T1000 (cell line): ENCODE data around the gene PPP1R26.

Experiments used
- DNase-seq: peaks from one replicate; lab custom pipeline; 2025; ENCODE audit warnings: mixed read lengths; lab: John Stamatoyannopoulos, UW

Gene PPP1R26

GRCh38 chr9:135489188-135489906 lies 9.8 kb downstream of the PPP1R26 start:
- DNase-seq: no peak

DNA sequence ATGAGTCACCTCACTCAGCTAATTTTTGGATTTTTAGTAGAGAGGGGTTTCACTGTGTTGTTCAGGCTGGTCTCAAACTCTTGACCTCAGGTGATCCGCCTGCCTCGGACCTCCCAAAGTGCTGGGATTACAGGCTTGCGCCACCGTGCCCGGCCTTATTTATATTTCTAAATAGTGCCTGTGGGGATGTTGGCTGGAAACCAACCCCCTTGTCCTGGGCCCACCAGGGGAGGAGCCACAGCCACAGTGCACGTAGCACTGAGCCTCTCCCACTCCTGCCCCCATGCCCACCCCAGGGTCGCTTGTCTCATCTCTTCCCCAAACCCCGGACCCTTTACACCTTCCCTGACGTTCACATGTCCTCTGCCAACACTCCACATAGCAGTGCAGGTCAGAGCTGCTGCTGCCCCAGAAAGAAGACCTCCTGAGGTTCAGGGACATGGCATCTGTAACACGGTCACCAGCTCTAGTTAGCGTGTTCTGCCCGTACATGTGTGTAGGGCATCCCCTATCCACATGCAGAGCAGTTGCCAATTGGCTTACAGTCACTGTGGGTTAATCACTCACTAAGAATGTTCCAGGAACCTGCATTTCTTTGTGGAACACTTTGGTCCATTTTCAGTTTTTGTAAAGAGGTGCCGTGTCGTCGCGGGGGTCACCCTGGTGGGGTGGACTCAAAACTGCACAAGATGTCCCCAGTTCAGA lies 10.7 kb downstream of the PPP1R26 start:
- DNase-seq: no peak

DNA sequence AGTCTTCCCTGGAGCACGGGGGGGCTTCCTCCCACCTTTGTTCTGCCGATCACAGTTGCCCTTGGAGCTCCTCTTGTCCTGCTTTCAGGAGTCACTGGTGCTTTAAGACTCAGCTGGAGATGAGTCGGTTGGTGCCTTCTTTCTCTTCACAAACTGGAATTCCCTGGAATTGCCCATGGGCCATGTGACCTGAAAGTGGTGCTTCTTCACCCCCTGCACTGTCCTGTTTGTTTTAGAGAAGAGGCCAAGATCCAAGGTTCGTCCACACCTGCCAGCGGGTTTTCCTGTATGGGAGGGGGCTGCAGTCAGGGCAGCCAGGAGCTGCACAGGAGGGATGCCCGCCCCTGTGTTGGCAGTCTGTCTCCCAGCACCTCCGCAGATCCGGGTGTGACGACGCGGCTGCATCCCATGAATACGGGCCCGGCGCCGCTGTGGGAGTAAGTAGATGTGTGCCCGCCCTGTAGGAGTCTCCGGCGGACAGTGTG lies 11.4 kb downstream of the PPP1R26 start:
- no peak for DNase-seq

GRCh38 chr9:135491764-135492163 lies 12.2 kb downstream of the PPP1R26 start:
- no peak for DNase-seq

GRCh38 chr9:135492886-135493669 lies 13.5 kb downstream of the PPP1R26 start:
- DNase-seq: no peak

- DNase-seq: no peak
Measured at GRCh38 chr9:135494791-135495559, 15.4 kb downstream of the PPP1R26 start.

- DNase-seq: no peak
Measured at GRCh38 chr9:135498381-135499126, 19.0 kb downstream of the PPP1R26 start.

DNA sequence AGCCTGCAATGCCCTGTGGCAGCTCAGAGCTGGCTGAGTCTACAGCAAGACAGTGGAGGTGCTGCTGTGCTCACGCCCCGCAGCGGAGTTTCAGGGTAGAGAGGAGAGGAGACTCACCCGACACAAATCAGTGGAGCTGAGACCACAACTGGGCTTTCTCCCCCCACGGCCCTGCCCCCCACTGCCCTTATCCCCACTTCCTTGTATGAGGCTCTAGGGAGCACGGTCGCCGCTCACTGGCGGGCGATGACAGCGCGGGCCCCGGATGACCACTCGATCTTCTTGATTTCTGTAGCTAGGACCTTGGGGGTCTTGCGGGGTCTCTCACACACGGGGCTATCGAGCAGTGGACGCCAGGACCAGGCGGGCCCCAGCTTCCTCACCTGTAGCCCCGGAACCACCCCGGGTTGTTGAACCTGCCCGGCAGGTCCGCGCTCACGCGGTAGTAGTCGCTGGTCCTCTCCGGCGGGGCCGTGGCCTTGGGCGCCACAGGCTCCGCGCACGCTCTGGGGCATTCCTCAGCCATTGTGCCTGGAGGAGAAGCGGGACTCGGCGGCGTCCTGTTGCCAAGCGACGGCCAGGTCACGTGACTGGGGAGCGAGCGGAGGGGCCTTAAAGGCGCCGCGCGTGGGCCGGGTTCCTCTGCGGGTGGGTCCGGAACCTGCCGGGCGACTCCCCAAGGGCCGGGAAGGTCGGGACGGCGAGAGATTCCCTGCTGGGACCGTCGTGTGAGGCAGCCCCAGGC lies 19.9 kb downstream of the PPP1R26 start:
- peak; percentile 79 for DNase-seq

DNA sequence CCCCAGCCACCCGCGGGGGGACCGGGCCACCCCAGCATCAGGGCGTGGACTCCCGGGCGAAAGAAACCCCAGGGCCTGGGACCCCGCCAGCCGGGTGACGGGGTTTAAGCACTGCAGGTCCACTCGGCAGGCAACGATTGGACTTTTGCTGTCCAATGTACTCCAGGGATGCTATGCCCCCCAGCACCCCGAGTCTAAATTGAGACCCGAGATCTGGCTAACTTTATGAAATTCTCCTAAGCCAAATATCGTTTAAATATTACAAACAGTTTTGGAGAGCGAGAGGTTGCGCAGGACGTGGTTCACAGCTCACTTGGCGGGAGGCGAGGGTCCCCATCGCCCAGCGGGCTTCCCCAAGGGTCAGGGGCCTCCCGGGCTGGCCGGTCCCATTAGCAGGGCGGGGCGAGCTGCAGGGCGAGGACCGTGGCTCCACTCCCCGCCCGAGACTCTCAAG lies 20.5 kb downstream of the PPP1R26 start:
- peak; percentile 72 for DNase-seq

- DNase-seq: peak; percentile 52
Measured at GRCh38 chr9:135500525-135501260, 21.1 kb downstream of the PPP1R26 start, which contains the start of gene MRPS2. TSS of gene MRPS2 (plus strand) at chr9:135500682. CDS start at chr9:135500711, 29 bp downstream.

GRCh38 chr9:135501261-135502167 lies 21.9 kb downstream of the PPP1R26 start:
- DNase-seq: no peak

DNA sequence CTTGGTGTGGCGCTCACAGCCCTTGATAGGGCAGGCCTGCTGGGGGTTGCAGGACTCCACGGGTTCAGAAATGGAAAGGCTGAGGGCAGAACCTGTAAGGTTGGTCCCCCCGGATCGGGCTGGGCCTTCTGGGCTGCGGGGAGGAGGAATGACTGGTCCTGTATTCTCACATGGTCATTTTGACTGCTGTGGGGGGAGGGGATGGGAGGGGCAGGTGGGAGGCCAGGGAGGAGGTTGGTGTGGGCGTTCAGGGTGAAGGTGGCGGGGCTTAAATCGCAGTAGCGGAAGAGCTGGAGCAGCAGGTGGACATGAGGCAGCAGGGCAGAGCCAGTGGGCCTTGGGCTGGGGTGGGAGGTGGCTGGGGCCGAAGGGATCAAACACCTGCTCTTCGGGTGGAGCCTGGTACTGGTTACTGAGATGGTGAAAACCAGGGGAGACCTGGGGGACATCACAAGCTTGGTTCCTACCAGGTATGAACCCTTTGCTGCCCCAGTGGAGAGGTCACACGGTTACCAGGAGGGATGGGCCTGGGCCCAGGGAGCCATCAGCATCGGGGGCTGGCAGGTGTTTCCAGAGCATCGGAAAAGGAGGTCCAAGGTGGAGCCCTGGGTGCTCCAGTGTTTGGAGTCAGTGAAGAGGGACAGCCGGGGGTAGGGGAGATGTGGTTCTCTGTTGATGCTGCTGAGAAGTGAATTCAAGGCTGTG lies 22.7 kb downstream of the PPP1R26 start:
- no peak for DNase-seq

DNA sequence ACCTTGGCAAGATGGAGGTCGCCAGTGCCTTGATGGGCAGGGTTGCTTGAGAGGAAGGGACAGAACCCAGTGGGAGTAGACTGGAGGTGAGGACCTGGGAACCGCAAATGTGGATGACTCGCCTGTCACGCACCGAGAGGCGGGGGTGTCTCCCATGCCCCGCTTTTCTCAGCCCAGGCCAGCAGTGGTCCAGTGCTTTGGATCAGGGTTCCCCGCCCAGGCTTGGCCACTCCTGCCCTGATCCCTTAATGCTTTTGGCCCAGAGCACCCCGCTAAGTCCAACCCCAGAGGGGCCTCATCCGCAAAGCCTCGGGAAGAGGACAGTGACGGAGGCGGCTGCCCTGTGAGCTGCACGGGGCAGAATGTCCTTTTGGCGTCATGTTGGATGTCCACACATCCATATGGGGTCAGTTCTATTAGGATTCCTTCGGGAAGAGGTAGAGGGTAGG lies 23.3 kb downstream of the PPP1R26 start:
- no peak for DNase-seq

DNA sequence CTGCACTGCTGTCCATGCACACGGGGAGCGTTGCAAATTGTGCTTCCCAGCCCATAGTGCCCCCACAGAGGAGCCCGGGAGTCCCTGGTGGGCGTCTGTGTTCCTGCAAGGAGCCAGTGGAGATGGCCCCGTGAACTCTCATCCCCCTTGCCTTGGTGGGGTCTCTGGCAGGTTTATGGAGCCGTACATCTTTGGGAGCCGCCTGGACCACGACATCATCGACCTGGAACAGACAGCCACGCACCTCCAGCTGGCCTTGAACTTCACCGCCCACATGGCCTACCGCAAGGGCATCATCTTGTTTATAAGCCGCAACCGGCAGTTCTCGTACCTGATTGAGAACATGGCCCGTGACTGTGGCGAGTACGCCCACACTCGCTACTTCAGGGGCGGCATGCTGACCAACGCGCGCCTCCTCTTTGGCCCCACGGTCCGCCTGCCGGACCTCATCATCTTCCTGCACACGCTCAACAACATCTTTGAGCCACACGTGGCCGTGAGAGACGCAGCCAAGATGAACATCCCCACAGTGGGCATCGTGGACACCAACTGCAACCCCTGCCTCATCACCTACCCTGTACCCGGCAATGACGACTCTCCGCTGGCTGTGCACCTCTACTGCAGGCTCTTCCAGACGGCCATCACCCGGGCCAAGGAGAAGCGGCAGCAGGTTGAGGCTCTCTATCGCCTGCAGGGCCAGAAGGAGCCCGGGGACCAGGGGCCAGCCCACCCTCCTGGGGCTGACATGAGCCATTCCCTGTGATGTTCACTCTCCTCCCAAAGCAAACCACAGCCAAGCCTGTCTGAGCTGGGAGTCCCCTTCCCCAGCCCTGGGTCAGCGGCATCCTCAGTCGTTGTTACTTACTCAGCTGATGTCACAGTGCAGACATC lies 24.0 kb downstream of the PPP1R26 start:
- no peak for DNase-seq

GRCh38 chr9:135504262-135505243 lies 25.0 kb downstream of the PPP1R26 start:
- no peak for DNase-seq
